GM18873 (cell line): ENCODE data around the gene C16orf86.
"Not testable (repeated sequence)": the region's sequence is repeated elsewhere in the genome, so short reads cannot be mapped to it uniquely, and the experiment has no call there.

Experiments used
- ATAC-seq: cut with Tn5 transposase; IDR thresholded peaks from one replicate; pipeline ENCODE4 v1.9.1; 2021; ENCODE audit warnings: mild to moderate bottlenecking, moderate library complexity, moderate number of reproducible peaks; ENCODE audit not compliant: unreplicated experiment, low FRiP score

The C16orf86 gene

DNA sequence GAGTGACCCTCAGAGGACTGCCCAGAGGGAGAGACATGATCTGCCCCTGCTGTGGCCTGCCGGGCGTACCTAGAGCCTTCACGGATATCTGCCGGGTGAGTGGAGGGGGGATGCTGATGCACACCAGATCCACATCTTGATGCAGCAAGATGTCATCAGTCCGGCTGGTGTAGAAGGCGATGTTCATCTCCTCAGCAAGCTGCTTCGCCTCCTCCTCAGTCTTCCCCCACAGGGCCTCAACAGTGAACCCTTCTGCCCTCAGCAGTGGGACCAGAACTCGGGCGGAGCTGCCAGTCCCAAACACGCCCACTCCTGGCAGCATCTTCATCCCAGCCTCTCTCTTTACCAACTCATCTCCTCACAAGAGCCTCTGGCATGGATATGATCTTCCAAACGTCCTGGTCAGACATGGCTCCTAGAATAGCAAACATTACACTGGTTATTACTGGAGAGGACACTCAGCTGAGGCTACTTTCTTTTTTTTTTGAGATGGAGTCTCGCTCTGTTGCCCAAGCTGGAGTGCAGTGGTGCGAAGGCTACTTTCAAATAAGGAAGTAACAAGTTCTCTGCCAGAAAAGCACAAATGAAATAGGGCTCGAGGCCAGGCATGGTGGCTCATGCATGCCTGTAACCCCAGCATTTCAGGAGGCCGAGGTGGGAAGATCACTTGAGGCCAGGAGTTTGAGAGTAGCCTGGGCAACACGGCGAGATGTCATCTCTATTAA lies 18.9 kb downstream of the C16orf86 start:
- no peak for ATAC-seq

DNA sequence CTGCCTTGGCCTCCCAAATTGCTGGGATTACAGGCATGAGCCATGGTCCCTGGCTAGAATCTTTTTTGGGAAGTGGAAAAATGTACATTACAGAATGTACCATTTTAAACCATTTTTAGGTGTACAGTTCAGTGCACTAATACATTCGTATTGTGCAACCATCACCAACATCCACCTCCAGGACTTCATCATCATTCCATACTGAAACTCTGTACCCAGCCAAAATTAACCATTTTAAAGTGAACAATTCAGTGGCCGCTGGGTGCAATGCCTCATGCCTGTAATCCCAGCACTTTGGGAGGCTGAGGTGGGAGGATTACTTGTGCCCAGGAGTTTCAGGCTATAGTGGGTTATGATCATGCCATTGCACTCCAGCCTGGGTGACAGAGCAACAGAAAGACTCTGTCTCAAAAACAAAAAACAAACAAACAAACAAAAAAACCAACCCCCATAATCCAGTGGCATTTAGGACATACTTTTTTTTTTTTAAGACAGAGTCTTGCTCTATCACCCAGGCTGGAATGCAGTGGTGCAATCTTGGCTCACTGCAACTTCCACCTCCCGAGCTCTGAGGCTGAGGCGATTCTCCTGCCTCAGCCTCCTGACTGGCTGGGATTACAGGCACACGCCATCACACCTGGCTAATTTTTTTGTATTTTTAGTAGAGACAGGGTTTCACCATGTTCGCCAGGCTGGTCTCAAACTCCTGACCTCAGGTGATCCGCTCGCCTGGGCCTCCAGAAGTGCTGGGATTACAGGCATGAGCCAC lies 27.1 kb downstream of the C16orf86 start:
- ATAC-seq, result not testable (repeated sequence)

DNA sequence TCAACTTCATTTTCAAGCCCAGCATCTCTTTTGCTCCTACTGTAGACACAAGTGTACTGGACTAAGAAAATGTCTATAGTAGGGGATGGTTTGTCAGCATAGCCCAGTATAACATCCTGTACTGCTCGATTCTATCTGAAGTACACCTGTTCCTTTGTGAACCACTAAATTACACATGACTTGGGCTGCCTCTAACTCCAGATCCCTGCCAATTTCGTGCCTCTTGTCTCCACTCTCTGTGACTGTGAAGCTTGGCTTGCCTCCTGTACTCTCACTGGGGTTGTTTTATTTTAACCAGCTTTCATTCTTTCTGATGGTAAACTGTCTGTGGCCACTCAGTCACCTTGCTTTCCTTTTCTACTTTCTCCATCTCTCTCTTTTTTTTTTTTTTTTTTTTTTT lies 28.0 kb downstream of the C16orf86 start:
- ATAC-seq, result no peak

DNA sequence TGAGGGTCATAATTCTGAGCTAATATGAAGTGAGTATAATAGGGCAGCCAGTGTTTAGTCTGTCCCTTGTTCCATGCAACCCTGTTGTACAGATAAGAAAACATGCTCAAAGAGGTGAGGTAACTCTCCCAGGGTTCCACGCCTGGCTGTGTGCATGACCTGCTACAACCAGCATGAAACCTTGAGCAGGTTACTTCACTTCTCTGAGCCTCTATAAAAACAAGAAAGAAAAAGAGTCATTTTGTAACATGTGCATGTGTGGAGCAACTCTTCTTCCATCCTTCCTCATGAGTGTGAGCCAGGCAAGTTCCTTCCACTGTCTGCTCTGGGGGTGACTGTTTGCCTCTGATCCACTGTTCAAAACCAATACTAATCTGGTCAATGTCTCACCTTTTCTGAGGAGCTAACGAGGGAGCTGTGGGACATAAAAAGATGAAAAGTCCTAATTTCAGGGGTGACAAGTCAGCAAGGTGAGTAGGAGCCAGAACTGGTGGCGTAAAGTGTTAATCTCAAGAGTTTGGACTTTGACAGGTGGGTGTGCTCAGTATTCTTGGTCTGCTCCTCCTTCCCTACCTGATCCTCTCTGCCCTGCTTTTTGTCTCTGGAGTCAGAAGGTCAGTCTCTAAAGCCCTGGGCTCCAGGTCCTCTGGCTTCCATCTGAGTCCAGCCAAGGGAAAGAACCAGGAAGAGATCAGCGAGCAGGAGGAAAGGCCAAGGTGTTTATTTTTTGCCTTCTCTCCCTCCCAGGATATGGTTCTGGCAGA lies 31.0 kb downstream of the C16orf86 start:
- no peak for ATAC-seq

DNA sequence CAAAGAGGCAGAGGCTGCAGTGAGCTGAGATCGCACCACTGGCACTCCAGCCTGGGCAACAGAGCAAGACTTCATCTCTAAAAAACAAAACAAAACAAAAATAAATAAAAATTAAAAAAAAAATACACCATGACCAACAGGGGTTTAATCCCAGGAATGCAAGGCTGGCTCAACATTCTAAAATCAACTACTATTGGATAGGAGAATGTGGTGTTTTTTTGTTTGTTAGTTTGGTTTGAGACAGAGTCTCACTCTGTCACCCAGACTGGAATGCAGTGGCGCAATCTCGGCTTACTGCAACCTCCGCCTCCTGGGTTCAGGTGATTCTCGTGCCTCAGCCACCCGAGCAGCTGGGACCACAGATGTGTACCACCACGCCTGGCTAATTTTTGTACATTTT lies 32.7 kb downstream of the C16orf86 start:
- no peak for ATAC-seq

DNA sequence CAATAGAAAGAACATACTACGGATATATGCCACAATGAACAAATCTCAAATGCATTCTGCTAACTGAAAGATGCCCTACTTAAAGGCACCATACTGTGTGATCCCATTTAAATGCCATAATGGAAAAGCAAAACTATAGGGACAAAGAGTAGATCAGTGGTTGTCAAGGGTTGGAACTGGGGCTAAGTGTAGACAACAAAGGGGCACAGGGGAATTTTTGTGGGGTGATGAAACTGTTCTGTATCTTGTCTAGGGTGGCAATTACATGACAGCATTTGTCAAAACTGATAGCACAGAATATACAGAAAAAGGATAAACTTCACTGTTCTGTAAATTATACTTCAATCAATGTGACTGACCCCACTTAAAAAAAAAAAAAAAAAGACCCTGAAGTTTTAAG lies 34.8 kb downstream of the C16orf86 start:
- ATAC-seq, result no peak

DNA sequence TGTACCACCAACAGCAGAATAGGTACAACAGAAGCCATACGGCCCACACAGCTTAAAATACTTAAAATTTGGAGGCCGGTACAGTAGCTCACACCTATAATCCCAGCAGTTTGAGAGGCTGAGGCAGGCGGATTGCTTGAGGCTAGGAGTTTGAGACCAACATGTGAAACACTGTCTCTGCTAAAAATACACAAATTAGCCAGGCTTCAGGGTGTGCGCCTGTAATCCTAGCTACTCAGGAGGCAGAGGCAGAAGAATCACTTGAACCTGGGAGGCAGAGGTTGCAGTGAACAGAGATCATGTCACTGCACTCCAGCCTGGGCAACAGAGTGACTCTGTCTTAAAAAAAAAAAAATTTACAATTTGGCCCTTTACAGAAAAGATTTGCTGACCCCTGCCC lies 35.5 kb downstream of the C16orf86 start:
- ATAC-seq, result no peak

DNA sequence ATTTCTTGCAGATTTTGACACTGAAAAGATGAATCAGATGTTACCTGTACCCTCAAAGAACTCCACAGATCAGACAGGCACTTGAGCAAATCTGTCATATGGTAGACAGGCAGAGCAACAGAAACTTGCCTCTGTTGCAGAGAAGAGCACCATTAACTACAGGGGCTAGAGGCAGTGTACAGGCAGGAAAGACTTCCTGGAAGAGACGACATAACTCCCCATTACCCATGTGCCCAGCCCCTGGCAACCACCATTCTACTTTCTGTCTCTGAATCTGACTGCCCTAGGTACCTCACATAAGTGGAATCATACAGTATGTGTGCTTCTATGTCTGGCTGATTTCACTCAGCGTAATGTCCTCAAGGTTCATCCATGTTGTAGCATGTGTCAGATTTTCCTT lies 37.0 kb downstream of the C16orf86 start:
- no peak for ATAC-seq

DNA sequence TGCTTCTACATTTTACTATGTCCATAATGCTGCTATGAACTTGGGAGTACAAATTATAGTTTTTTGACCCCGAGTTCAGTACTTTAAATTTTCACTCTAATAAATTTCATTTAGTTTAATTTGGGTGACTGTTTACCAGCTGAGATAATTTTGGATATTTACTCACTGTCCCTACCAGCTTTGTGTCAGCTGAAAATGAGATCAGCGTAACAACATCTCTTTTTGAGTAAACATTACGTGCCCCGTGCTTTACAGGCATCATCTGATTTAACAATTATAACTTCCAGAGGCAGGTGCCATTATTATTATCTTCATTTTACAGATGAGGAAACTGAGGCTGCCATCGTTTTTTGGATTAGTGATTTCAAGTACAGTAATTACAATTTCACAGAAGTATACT lies 37.5 kb downstream of the C16orf86 start:
- no peak for ATAC-seq

DNA sequence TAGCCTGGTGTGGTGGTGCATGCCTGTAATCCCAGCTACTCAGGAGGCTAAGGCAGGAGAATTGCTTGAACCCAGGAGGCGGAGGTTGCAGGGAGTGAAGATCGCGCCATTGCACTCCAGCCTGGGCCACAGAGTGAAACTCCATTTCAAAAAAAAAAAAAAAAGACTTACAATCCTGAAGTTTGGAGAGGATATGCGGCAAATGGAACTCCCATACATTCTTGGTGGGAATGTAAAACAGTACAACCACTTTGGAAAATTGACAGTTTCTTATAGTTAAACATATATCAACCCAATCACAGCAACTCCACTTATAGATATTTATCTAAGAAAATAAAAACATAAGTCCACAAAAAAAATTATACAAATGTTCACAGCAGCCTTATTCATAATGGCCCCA lies 40.6 kb downstream of the C16orf86 start:
- ATAC-seq, result no peak

DNA sequence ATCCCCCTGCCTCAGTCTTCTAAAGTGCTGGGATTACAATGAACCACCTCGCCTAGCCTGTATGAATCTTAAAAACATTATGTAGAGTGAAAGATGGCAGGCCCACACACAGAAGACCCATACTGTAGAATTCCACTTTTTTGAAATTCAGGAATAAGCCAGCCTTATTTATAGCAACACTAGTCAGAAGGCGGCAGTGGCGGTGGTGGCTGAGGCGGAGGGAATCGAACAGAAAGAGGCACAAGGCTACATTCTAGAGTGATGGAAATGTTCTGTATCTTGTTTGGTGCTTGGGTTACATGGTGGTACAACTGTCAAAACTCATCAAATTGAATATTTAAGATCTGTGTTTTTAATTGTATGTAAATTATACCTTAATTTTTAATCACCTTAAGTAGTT lies 41.2 kb downstream of the C16orf86 start:
- ATAC-seq, result no peak

DNA sequence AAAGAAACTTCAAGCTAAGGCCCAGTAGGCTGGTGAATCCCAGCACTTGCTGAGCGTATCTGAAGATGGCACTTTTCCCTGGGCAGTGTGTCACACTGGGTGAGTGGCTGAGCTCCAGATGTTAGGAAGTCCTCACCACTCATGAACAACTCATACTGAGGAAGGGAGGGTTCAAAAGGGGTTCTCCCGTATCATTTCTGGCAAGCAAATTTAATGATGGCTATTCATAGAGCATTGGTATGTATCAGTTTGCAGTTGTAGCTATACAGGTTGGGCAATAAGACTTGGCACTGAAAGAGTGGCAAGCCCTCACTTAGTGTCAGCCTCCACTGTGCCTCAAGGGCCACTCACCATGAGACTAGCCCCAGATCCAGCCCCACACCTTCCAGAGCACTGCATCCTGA lies 41.8 kb downstream of the C16orf86 start:
- ATAC-seq, result no peak

DNA sequence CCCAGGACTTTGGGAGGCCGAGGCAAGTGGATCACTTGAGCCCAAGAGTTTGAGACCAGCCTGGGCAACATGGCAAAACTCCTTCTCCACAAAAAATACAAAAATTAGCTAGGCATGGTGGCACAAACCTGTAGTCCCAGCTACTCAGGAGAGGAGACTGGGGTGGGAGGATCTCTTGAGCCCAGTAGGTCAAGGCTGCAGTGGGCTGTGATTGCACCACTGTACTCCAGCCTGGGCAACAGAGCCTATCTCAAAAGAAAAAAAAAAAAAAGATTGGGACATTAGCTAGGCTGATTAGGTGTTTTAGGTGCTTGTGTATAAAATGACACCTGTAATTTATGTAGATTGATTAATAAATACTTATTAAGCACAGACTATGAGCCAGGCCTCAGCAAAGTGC lies 42.4 kb downstream of the C16orf86 start:
- ATAC-seq, result no peak

DNA sequence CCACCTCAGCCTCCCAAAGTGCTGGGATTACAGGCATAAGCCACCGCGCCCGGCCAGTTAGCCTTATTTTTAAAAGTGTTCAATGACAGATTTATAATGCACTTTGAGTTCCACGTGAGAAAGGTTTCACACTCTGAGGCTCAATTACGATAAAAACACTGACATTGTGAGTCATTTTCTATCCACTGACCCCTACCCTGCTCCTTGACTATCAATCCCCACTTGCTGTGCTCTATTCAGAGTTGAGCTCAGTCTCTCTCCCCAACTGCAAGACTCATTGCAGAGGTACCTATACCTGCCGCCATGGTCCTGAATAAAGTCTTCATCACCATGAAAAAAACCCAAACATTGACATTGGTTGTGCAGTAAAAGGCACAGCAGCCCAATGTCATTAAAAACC lies 44.0 kb downstream of the C16orf86 start:
- ATAC-seq, result no peak

DNA sequence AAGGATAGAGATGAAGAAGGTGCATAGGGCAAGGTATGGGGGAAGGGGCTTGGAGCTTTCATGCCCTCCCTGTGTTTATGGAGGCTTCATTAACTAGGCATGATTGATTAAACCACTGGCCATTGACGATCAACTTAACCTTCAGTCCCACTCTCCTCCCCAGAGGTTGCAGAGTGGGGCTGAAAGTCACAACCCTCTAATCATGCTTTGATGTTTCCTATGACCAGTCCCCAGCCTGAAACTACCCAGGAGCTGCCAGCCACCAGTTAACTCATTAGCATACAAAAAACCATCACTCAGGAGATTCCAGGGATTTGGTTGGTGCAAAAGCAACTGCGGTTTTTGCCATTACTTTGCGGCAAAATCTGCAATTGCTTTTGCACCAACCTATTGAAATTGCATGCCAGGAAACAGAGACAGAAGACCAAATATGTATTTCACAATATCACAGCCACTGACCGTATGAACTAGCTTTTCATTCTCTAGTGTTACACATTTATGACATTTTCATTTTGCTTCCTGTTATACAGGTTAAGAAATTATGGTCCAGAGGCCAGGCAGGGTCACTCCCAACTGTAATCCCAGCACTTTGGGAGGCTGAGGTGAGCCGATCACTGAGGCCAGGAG lies 47.1 kb downstream of the C16orf86 start:
- ATAC-seq, result no peak

DNA sequence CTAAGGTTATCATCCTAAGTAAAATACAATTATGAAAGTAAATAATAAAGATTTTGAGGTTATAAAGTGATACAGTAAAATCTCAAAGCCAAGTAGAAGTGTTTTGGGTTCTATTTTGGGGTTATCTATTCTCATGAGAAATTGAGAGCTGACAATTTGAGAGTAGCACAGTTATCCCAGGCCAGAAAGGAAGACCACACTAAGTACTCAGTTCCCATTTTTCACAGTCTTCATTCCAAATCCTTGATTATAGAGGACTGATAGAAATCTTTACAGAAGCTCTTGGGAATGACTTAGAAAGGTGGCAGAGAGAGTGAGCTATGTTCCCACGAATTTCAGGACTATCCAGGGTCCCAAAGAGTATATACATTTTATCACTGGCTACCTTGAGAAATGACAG lies 47.9 kb downstream of the C16orf86 start:
- no peak for ATAC-seq

DNA sequence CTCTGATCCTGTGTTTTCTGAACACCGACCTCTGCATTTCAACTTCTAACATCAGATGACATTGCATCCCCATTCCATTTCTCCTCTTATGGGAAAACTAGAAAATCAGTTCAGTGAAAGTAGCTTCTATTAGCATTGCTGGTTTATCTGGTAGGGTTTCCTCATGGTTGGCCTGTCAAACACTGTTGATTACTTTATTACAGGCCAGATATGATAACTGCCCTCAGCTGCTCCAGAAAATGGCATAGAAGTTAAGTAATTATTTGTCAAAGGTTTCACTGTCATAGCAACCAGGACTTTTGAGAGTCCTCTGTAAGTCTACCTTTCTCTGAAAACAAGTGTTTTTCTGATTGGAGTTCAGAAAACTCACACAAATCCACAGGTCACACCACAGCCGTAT lies 49.5 kb downstream of the C16orf86 start:
- no peak for ATAC-seq
